ENCODE data around the gene PAM.

Gene PAM

GRCh38 chr5:103010168-103010567 is 255.1 kb downstream of the PAM start:
- ATAC-seq: no peak
- no peak for TF ChIP-seq RARB (CRISPR knock-in tag; IDR thresholded peaks at IDR 0.05)
- TF ChIP-seq ISL1 (CRISPR knock-in tag; IDR thresholded peaks at IDR 0.05): no peak
- no peak for TF ChIP-seq TOX (CRISPR knock-in tag; IDR thresholded peaks at IDR 0.05; ENCODE audit: borderline replicate concordance)
- no peak for TF ChIP-seq ARNTL (CRISPR knock-in tag; IDR thresholded peaks at IDR 0.05; ENCODE audit: borderline replicate concordance, low read depth)
- no peak for TF ChIP-seq TCF4 (CRISPR knock-in tag; IDR thresholded peaks at IDR 0.05; ENCODE audit: borderline replicate concordance)
- no peak for TF ChIP-seq PATZ1 (CRISPR knock-in tag; IDR thresholded peaks at IDR 0.05; ENCODE audit: borderline replicate concordance)
- no peak for TF ChIP-seq CSRNP3 (CRISPR knock-in tag; IDR thresholded peaks at IDR 0.05)
- no peak for TF ChIP-seq ZNF8 (CRISPR knock-in tag; IDR thresholded peaks at IDR 0.05)
- TF ChIP-seq CSDC2 (CRISPR knock-in tag; IDR thresholded peaks at IDR 0.05): no peak
- TF ChIP-seq CREB5 (CRISPR knock-in tag; IDR thresholded peaks at IDR 0.05; ENCODE audit: low read depth): no peak
- no peak for TF ChIP-seq GLIS3 (CRISPR knock-in tag; IDR thresholded peaks at IDR 0.05)
- no peak for TF ChIP-seq OSR1 (CRISPR knock-in tag; IDR thresholded peaks at IDR 0.05)
- TF ChIP-seq ZFP3 (CRISPR knock-in tag; IDR thresholded peaks at IDR 0.05): no peak
- TF ChIP-seq ZNF565 (CRISPR knock-in tag; conservative IDR thresholded peaks at IDR 0.05; ENCODE audit: low read depth): no peak

GRCh38 chr5:103013933-103014552 is 258.9 kb downstream of the PAM start:
- no peak for TF ChIP-seq TOX (CRISPR knock-in tag; IDR thresholded peaks at IDR 0.05; ENCODE audit: borderline replicate concordance)
- TF ChIP-seq GLIS3 (CRISPR knock-in tag; IDR thresholded peaks at IDR 0.05): no peak
- TF ChIP-seq BACH2 (CRISPR knock-in tag; IDR thresholded peaks at IDR 0.05; ENCODE audit: borderline replicate concordance): no peak
- no peak for TF ChIP-seq ZC3H10 (CRISPR knock-in tag; IDR thresholded peaks at IDR 0.05)
- no peak for TF ChIP-seq ESRRG (CRISPR knock-in tag; IDR thresholded peaks at IDR 0.05)
- TF ChIP-seq PPARA (CRISPR knock-in tag; IDR thresholded peaks at IDR 0.05; ENCODE audit: borderline replicate concordance): no peak
- ATAC-seq: no peak

GRCh38 chr5:103014983-103015382 is 259.9 kb downstream of the PAM start:
- TF ChIP-seq ZFP30 (CRISPR knock-in tag; IDR thresholded peaks at IDR 0.05) (no peak), BACH2 (CRISPR knock-in tag; IDR thresholded peaks at IDR 0.05; ENCODE audit: borderline replicate concordance) (no peak), POU6F1 (CRISPR knock-in tag; IDR thresholded peaks at IDR 0.05; ENCODE audit: borderline replicate concordance, low read depth) (no peak)
- ATAC-seq: no peak

- ATAC-seq: no peak
- TF ChIP-seq ZNF8 (CRISPR knock-in tag; IDR thresholded peaks at IDR 0.05): no peak
- TF ChIP-seq PATZ1 (CRISPR knock-in tag; IDR thresholded peaks at IDR 0.05; ENCODE audit: borderline replicate concordance): no peak
- no peak for TF ChIP-seq SNAI2 (CRISPR knock-in tag; IDR thresholded peaks at IDR 0.05)
- TF ChIP-seq ZNF565 (CRISPR knock-in tag; conservative IDR thresholded peaks at IDR 0.05; ENCODE audit: low read depth): no peak
- TF ChIP-seq RARB (CRISPR knock-in tag; IDR thresholded peaks at IDR 0.05): no peak
- no peak for TF ChIP-seq ZFP3 (CRISPR knock-in tag; IDR thresholded peaks at IDR 0.05)
- no peak for TF ChIP-seq ZC3H10 (CRISPR knock-in tag; IDR thresholded peaks at IDR 0.05)
- TF ChIP-seq ZNF70 (CRISPR knock-in tag; IDR thresholded peaks at IDR 0.05): no peak
- no peak for TF ChIP-seq OSR1 (CRISPR knock-in tag; IDR thresholded peaks at IDR 0.05)
- no peak for TF ChIP-seq ZFP30 (CRISPR knock-in tag; IDR thresholded peaks at IDR 0.05)
- TF ChIP-seq ISL1 (CRISPR knock-in tag; IDR thresholded peaks at IDR 0.05): no peak
- no peak for TF ChIP-seq CSDC2 (CRISPR knock-in tag; IDR thresholded peaks at IDR 0.05)
- no peak for TF ChIP-seq POU6F1 (CRISPR knock-in tag; IDR thresholded peaks at IDR 0.05; ENCODE audit: borderline replicate concordance, low read depth)
- no peak for TF ChIP-seq ARNTL (CRISPR knock-in tag; IDR thresholded peaks at IDR 0.05; ENCODE audit: borderline replicate concordance, low read depth)
- TF ChIP-seq TSHZ2 (CRISPR knock-in tag; IDR thresholded peaks at IDR 0.05): no peak
These were observed 261.1 kb downstream of the PAM start for GRCh38 chr5:103016167-103016566.

Measured in SK-N-SH treated with all-trans-retinoic acid at 6 μM for 48 hours (cell line).